Activated CD4-positive, alpha-beta T cell treated with anti-CD3 and anti-CD28 coated beads for 48 hours (primary cell): ENCODE measurements around the gene PCYT2.

Experiments used
- DNase-seq: peaks from one replicate; pipeline ENCODE4 v3.0.0-alpha.2; 2020

PCYT2 gene

GRCh38 chr17:81851423-81851822 lies 59.8 kb downstream of the PCYT2 start:
- DNase-seq = no peak
